K562 (cell line): ENCODE results near the gene ARHGEF4. TPM values are rescaled to one million over a fixed set of nuclear protein-coding genes. Genes with fewer than 3 reads are reported as not detected.
A peak's percentile ranks its signal among the peaks of the same experiment; 100 is the strongest.

Experiments
- ARNT ChIP-seq, 2 experiments: fragments of 450-650 bp; IDR thresholded peaks; 2 replicates each; pipeline ENCODE4 v1.6.1; 2016; ENCODE audit warnings: mild to moderate bottlenecking in 1 of 2
- CC2D1A ChIP-seq: fragments of 450-650 bp; IDR thresholded peaks from 2 replicates; pipeline ENCODE4 v1.6.1; 2017; ENCODE audit warnings: mild to moderate bottlenecking
- DACH1 ChIP-seq: fragments of 450-650 bp; IDR thresholded peaks from 2 replicates; pipeline ENCODE4 v1.6.1; 2018; ENCODE audit not compliant: partially characterized antibody
- E2F8 ChIP-seq: fragments of 450-650 bp; IDR thresholded peaks from 2 replicates; pipeline ENCODE4 v1.7.1; 2018; ENCODE audit warnings: mild to moderate bottlenecking, low read depth; ENCODE audit not compliant: partially characterized antibody
- EGR1 ChIP-seq: fragments of 450-650 bp; conservative IDR thresholded peaks from 2 replicates; pipeline ENCODE4 v1.6.1; 2017; ENCODE audit warnings: mild to moderate bottlenecking
- GTF2F1 ChIP-seq: IDR thresholded peaks from 2 replicates; pipeline ENCODE4 v1.6.1; 2011; ENCODE audit warnings: low read depth, low read length, improper control_type of control experiment
- LCOR ChIP-seq: sonication (generic); formaldehyde crosslinking; IDR thresholded peaks from 2 replicates; pipeline ENCODE4 v1.8.0; 2022; ENCODE audit warnings: mild to moderate bottlenecking, missing genetic modification reagents
- MNT ChIP-seq, 2 experiments: fragments of 450-650 bp; conservative IDR thresholded peaks; 2 replicates each; pipeline ENCODE4 v1.6.1; 2017; ENCODE audit warnings: mild to moderate bottlenecking in 2 of 2, moderate library complexity in 2 of 2
- NCOA1 ChIP-seq: fragments of 450-650 bp; IDR thresholded peaks from 2 replicates; pipeline ENCODE4 v1.6.1; 2016; ENCODE audit warnings: low read depth
- NFATC3 ChIP-seq: fragments of 450-650 bp; IDR thresholded peaks from 2 replicates; pipeline ENCODE4 v1.6.1; 2017; ENCODE audit warnings: mild to moderate bottlenecking
- NFIC ChIP-seq: fragments of 450-650 bp; IDR thresholded peaks from 2 replicates; pipeline ENCODE4 v1.6.1; 2017; ENCODE audit warnings: mild to moderate bottlenecking, inconsistent platforms
- OTX1 ChIP-seq: fragments of 450-650 bp; formaldehyde crosslinking; IDR thresholded peaks from 2 replicates; pipeline ENCODE4 v1.4.0; 2022; ENCODE audit warnings: mild to moderate bottlenecking
- PRMT5 ChIP-seq: sonication (generic); formaldehyde crosslinking; IDR thresholded peaks from 2 replicates; pipeline ENCODE4 v1.5.0; 2020; ENCODE audit warnings: missing genetic modification reagents
- SRSF7 ChIP-seq: fragments of 200-400 bp; formaldehyde crosslinking; optimal IDR thresholded peaks from 2 replicates; pipeline ENCODE3; 2017; ENCODE audit warnings: mild to moderate bottlenecking, low read depth, low read length
- TCFL5 ChIP-seq: fragments of 250-450 bp; sonication (Bioruptor Pico); conservative IDR thresholded peaks from 2 replicates; pipeline ENCODE4 v1.6.1; 2021; ENCODE audit warnings: mild to moderate bottlenecking, moderate library complexity, matching md5 sums
- ZC3H8 ChIP-seq: fragments of 450-650 bp; IDR thresholded peaks from 2 replicates; pipeline ENCODE4 v1.6.1; 2017
- ZMIZ1 ChIP-seq, 2 experiments: fragments of 150-350 bp in 1 of 2; IDR thresholded peaks; 2 replicates each; pipeline ENCODE4 v1.6.1; 2012 to 2016; ENCODE audit warnings: low read depth in 2 of 2, low read length in 2 of 2, mild to moderate bottlenecking in 1 of 2, moderate library complexity in 1 of 2
- ZNF518B ChIP-seq: fragments of 250-450 bp; sonication (Bioruptor Pico); IDR thresholded peaks from 2 replicates; pipeline ENCODE4 v1.5.0; 2021; ENCODE audit warnings: mild to moderate bottlenecking, moderate library complexity
- polyA plus RNA-seq, 8 experiments: library from polyadenylated mRNA; depleted of rRNA in 4 of 8; stranded (reverse) in 5 of 8; unstranded in 3 of 8; fragments of >200 nt; fragmentation: Nextera tagmentation in 2 of 8; fragmentation: Illumina TruSeq in 1 of 8; extraction: Ambion mirVana in 2 of 8; extraction: Trizol in 1 of 8; gene quantifications; 2 replicates each; pipeline versions ENCODE4 v1.2.1 to v1.2.3, GENCODE V29; 2011 to 2014; ENCODE audit warnings: inconsistent platforms in 1 of 8, missing spikeins in 1 of 8
- total RNA-seq, 7 experiments: library from RNA; depleted of rRNA in 6 of 7; stranded (reverse); fragments of >200 nt in 6 of 7; fragmentation: Illumina TruSeq in 2 of 7; extraction: Trizol in 2 of 7; gene quantifications; 2 replicates each; pipeline versions ENCODE4 v1.2.1 to v1.2.3, GENCODE V29; 2011 to 2021; ENCODE audit warnings: low replicate concordance in 1 of 7

ARHGEF4 gene
- total and polyA plus RNA-seq, 9 of the 15 experiments (the other 6 are each of a cell fraction or from before 2014, with no cell fraction given) = not detected

GRCh38 chr2:131093006-131093695 lies 256.4 kb downstream of the ARHGEF4 start, which contains the start of gene FAM168B (continued):
- TF ChIP-seq EGR1 (no peak), NCOA1 (no peak), DACH1 (no peak), E2F8 (peak; percentile 70), ZNF518B (CRISPR knock-in tag) (no peak), PRMT5 (no peak), MNT (conservative IDR thresholded peaks at IDR 0.05) (peak in 1 of 2 experiments; percentile 55; a peak in 1 of 4 replicates), ZMIZ1 (IDR thresholded peaks at IDR 0.05; ENCODE audit: low read depth in 2 of 2, low read length in 2 of 2) (no peak), LCOR (no peak), CC2D1A (no peak), GTF2F1 (no peak), ARNT (IDR thresholded peaks at IDR 0.05) (no peak), SRSF7 (no peak), ZC3H8 (no peak), NFIC (no peak), NFATC3 (no peak), OTX1 (CRISPR knock-in tag) (no peak), TCFL5 (CRISPR knock-in tag) (no peak)
